Amniotic epithelial cell (primary cell): Measurements from ENCODE around the gene RELCH.

Source experiments
- DNase-seq: peaks from one replicate; pipeline ENCODE4 v3.0.0-alpha.2; 2010; ENCODE audit warnings: low read depth

The RELCH gene

GRCh38 chr18:62339106-62339988, 152.3 kb downstream of the RELCH start:
- DNase-seq = peak; percentile 83

- no peak for DNase-seq
Observed at GRCh38 chr18:62340996-62341395, 153.9 kb downstream of the RELCH start.

- DNase-seq = no peak
Observed at GRCh38 chr18:62341473-62341872, 154.4 kb downstream of the RELCH start.

- DNase-seq = no peak
Observed at GRCh38 chr18:62342884-62343283, 155.8 kb downstream of the RELCH start.

- no peak for DNase-seq
Observed at GRCh38 chr18:62343316-62343715, 156.3 kb downstream of the RELCH start.

GRCh38 chr18:62345909-62346308, 158.9 kb downstream of the RELCH start:
- no peak for DNase-seq

- DNase-seq = no peak
Observed at GRCh38 chr18:62346333-62347088, 159.5 kb downstream of the RELCH start.

GRCh38 chr18:62347089-62347506, 160.0 kb downstream of the RELCH start:
- no peak for DNase-seq

GRCh38 chr18:62348474-62348873, 161.4 kb downstream of the RELCH start:
- no peak for DNase-seq

- no peak for DNase-seq
Observed at GRCh38 chr18:62353170-62353569, 166.1 kb downstream of the RELCH start.

GRCh38 chr18:62354151-62354550, 167.1 kb downstream of the RELCH start:
- DNase-seq = no peak

- DNase-seq = no peak
Observed at GRCh38 chr18:62357079-62357719, 170.1 kb downstream of the RELCH start.
